HepG2 (cell line): ENCODE results near the gene CDK7. TPM values are rescaled to one million over a fixed set of nuclear protein-coding genes. Genes with fewer than 3 reads are reported as not detected.

Experiments
- ATAC-seq: fragments of 200-7000 bp; cut with Tn5 transposase; 3 replicates; pipeline ENCODE4 v1.9.1; 2020; ENCODE audit warnings: mild to moderate bottlenecking, moderate library complexity
- BruUV-seq: library from RNA; stranded (reverse); fragments of 400-500 nt; replicated peaks from 2 replicates; lab custom pipeline; 2021; lab: Mats Ljungman, UMichigan
- CTCF ChIA-PET: fragments of 300-600 bp; formaldehyde crosslinking; extraction: SDS; loops from one replicate; lab custom pipeline; 2021; ENCODE audit warnings: low total read pairs, inconsistent platforms, low intra/inter-chr PET ratio; lab: Yijun Ruan, JAX
- POLR2A ChIA-PET: fragments of 350-600 bp; sonication (Branson Sonifier 250); formaldehyde crosslinking; loops from one replicate; lab custom pipeline; 2020; ENCODE audit warnings: antibody characterized with exemption, inconsistent platforms; lab: Yijun Ruan, JAX
- DNase-seq: peaks from one replicate; pipeline ENCODE4 v3.0.0-alpha.2; 2015; ENCODE audit warnings: low spot score
- FAIRE-seq: peaks from 3 replicates; lab custom pipeline; 2011; peaks lifted over from hg19 to GRCh38; lab: Jason Lieb, UNC
- H2AFZ ChIP-seq: one replicate; pipeline ENCODE4 v1.6.1; 2011; ENCODE audit warnings: low read length, inconsistent platforms
- H3K27ac ChIP-seq: fragments of 300-600 bp; 3 replicates; pipeline ENCODE4 v1.8.0; 2011; ENCODE audit warnings: mixed run types, mild to moderate bottlenecking, mixed read lengths, low read length, inconsistent platforms; ENCODE audit not compliant: insufficient read depth; ENCODE audit errors: extremely low read length
- H3K27me3 ChIP-seq, 2 experiments: fragments of 200-600 bp in 1 of 2; 2 replicates in 1 of 2; 3 replicates in 1 of 2; pipeline versions ENCODE4 v1.6.0 to v1.8.0; 2011; ENCODE audit warnings: low read length in 2 of 2, mild to moderate bottlenecking in 2 of 2, moderate library complexity in 2 of 2, inconsistent platforms in 1 of 2; ENCODE audit not compliant: insufficient read depth in 2 of 2, control insufficient read depth in 1 of 2
- H3K36me3 ChIP-seq, 2 experiments: fragments of 200-600 bp in 1 of 2; replicated peaks in 1 of 2; 2 replicates in 1 of 2; 3 replicates in 1 of 2; pipeline versions ENCODE4 v1.5.1 to v1.8.0; 2011; ENCODE audit warnings: low read length in 2 of 2, inconsistent platforms in 1 of 2; ENCODE audit not compliant: insufficient read depth in 2 of 2, control insufficient read depth in 1 of 2
- H3K4me1 ChIP-seq: 2 replicates; pipeline ENCODE4 v1.5.1; 2012; ENCODE audit warnings: low read length, inconsistent platforms; ENCODE audit not compliant: insufficient read depth
- H3K4me2 ChIP-seq: 2 replicates; pipeline ENCODE4 v1.6.0; 2011; ENCODE audit warnings: low read depth, low read length, inconsistent platforms
- H3K4me3 ChIP-seq, 3 experiments: fragments of 200-600 bp in 1 of 3; sonication (generic), shearing (Covaris generic) in 1 of 3; replicated peaks in 1 of 3; 2 replicates each; pipeline ENCODE4 v1.5.1; 2011 to 2016; ENCODE audit warnings: low read length in 3 of 3, inconsistent platforms in 2 of 3, low read depth in 2 of 3, mild to moderate bottlenecking in 2 of 3, control low read depth in 1 of 3, mixed read lengths in 1 of 3; ENCODE audit not compliant: insufficient read depth in 1 of 3
- H3K79me2 ChIP-seq: one replicate; pipeline ENCODE4 v1.6.1; 2011; ENCODE audit warnings: low read length, inconsistent platforms; ENCODE audit not compliant: insufficient read depth
- H3K9ac ChIP-seq: 2 replicates; pipeline ENCODE4 v1.6.0; 2011; ENCODE audit warnings: mild to moderate bottlenecking, low read depth, low read length, inconsistent platforms; ENCODE audit not compliant: insufficient read depth
- H3K9me3 ChIP-seq: 2 replicates; pipeline ENCODE4 v1.5.1; 2012; ENCODE audit warnings: mild to moderate bottlenecking, low read length
- H4K20me1 ChIP-seq: 2 replicates; pipeline ENCODE4 v1.6.0; 2011; ENCODE audit warnings: inconsistent platforms, mild to moderate bottlenecking, low read length, moderate library complexity; ENCODE audit not compliant: insufficient read depth
- DPF2 ChIP-seq: sonication (generic); formaldehyde crosslinking; IDR thresholded peaks from 2 replicates; pipeline ENCODE4 v1.4.0; 2020; ENCODE audit warnings: mild to moderate bottlenecking, low read depth, missing genetic modification reagents, borderline replicate concordance
- EED ChIP-seq: sonication (generic); formaldehyde crosslinking; IDR thresholded peaks from 2 replicates; pipeline ENCODE4 v1.5.0; 2020; ENCODE audit warnings: mild to moderate bottlenecking, missing genetic modification reagents
- MEIS1 ChIP-seq: sonication (generic); formaldehyde crosslinking; IDR thresholded peaks from 2 replicates; pipeline ENCODE4 v1.9.0; 2021; ENCODE audit warnings: mild to moderate bottlenecking, missing genetic modification reagents, moderate library complexity, borderline replicate concordance
- MTERF4 ChIP-seq: sonication (generic); formaldehyde crosslinking; IDR thresholded peaks from 2 replicates; pipeline ENCODE4 v1.8.0; 2023; ENCODE audit warnings: mild to moderate bottlenecking, missing genetic modification reagents
- MYC ChIP-seq: sonication (generic); formaldehyde crosslinking; IDR thresholded peaks from 2 replicates; pipeline ENCODE4 v1.9.0; 2021; ENCODE audit warnings: missing genetic modification reagents, borderline replicate concordance
- PBX3 ChIP-seq: sonication (generic); formaldehyde crosslinking; IDR thresholded peaks from 2 replicates; pipeline ENCODE4 v1.8.1; 2023; ENCODE audit warnings: missing genetic modification reagents, inconsistent platforms, borderline replicate concordance
- RFXANK ChIP-seq: IDR thresholded peaks from 2 replicates; pipeline ENCODE4 v1.6.1; 2016
- TAF15 ChIP-seq: fragments of 200-400 bp; formaldehyde crosslinking; IDR thresholded peaks from one replicate; pipeline ENCODE4 v1.6.1; 2018; ENCODE audit warnings: mild to moderate bottlenecking, low read depth, low read length; ENCODE audit not compliant: poor library complexity, severe bottlenecking
- ZBTB44 ChIP-seq: sonication (generic); formaldehyde crosslinking; IDR thresholded peaks from 2 replicates; pipeline ENCODE4 v1.4.0; 2020; ENCODE audit warnings: missing genetic modification reagents
- ZNF260 ChIP-seq: sonication (generic); formaldehyde crosslinking; IDR thresholded peaks from 2 replicates; pipeline ENCODE4 v1.4.0; 2020; ENCODE audit warnings: missing genetic modification reagents, low read depth, mild to moderate bottlenecking, borderline replicate concordance
- ZNF362 ChIP-seq: sonication (generic); formaldehyde crosslinking; IDR thresholded peaks from 2 replicates; pipeline ENCODE4 v1.4.0; 2020; ENCODE audit warnings: missing genetic modification reagents, mild to moderate bottlenecking, borderline replicate concordance
- ZNF564 ChIP-seq: sonication (generic); formaldehyde crosslinking; IDR thresholded peaks from 2 replicates; pipeline ENCODE4 v1.8.1; 2023; ENCODE audit warnings: mild to moderate bottlenecking, missing genetic modification reagents
- ZNF816 ChIP-seq: sonication (generic); formaldehyde crosslinking; IDR thresholded peaks from 2 replicates; pipeline ENCODE4 v1.8.0; 2022; ENCODE audit warnings: missing genetic modification reagents, mild to moderate bottlenecking, borderline replicate concordance
- ZSCAN9 ChIP-seq: IDR thresholded peaks from 2 replicates; pipeline ENCODE4 v1.6.1; 2016; ENCODE audit warnings: borderline replicate concordance
- WGBS: methylation state at CpG from one replicate; pipeline ENCODE4 v1.1.6; 2017; ENCODE audit warnings: low lambda C conversion rate; 5-methylcytosine and 5-hydroxymethylcytosine counted together
- in situ Hi-C: cut with HindIII; loops from 2 replicates; pipeline ENCODE4 v1.10.0; 2017; ENCODE audit warnings: low pct_unique_long_range_greater_than_20kb; ENCODE audit not compliant: extremely low pct_ligation_motif_present
- intact Hi-C: fragments of 100-400 bp; cut with micrococcal nuclease; formaldehyde crosslinking; loops from one replicate; pipeline ENCODE4 v1.10.0; 2022; ENCODE audit not compliant: unreplicated experiment
- polyA plus RNA-seq, 8 experiments: library from polyadenylated mRNA; depleted of rRNA in 3 of 8; stranded (reverse) in 7 of 8; unstranded in 1 of 8; fragments of >200 nt; fragmentation: Illumina TruSeq in 4 of 8; extraction: Trizol in 4 of 8; gene quantifications; 2 replicates each; pipeline versions ENCODE4 v1.2.1 to v1.2.3, GENCODE V29; 2011 to 2016; ENCODE audit warnings: low read depth in 4 of 8, missing spikeins in 1 of 8, mixed read lengths in 1 of 8; ENCODE audit not compliant: insufficient read depth in 1 of 8
- total RNA-seq, 5 experiments: library from RNA; depleted of rRNA; stranded (reverse); fragments of >200 nt; fragmentation: Illumina TruSeq; extraction: Trizol; gene quantifications; 2 replicates each; pipeline ENCODE4 v1.2.3, GENCODE V29; 2016; ENCODE audit warnings: low read depth in 1 of 5

CDK7 gene
- total and polyA plus RNA-seq, 2 of the 13 experiments (the other 11 are each of a cell fraction or from before 2014, with no cell fraction given): 41.2 to 54.9 TPM

- H3K27me3 ChIP-seq: no peaks in the 10 kb centered on the region
- no peak overlapping the region for H3K27ac ChIP-seq
- no peak overlapping the region for H3K9ac ChIP-seq
- no peak overlapping the region for H3K4me2 ChIP-seq
- no peak for TF ChIP-seq DPF2 (CRISPR knock-in tag)
- no peak for TF ChIP-seq RFXANK (CRISPR knock-in tag)
- TF ChIP-seq ZNF260: no peak
- no peak for TF ChIP-seq EED (CRISPR knock-in tag)
- no peak for TF ChIP-seq MYC
- TF ChIP-seq MEIS1: no peak
- TF ChIP-seq, all 625 proteins: peak for 0
- ATAC-seq: no peak
- ChIA-PET CTCF (no interaction called here), POLR2A (no interaction called here)
- H4K20me1 ChIP-seq: no peaks in the 10 kb centered on the region
- no peaks in the 10 kb centered on the region for H3K9me3 ChIP-seq
- DNase-seq: no peak
- in situ Hi-C loops (no loop called here), intact Hi-C loops (no loop called here)
- FAIRE-seq: no peak
- no peak overlapping the region for H3K4me3 ChIP-seq
- peaks cover 0 to 6% of the 10 kb centered on the region in 2 experiments; a peak in 2 of 5 replicates for H3K36me3 ChIP-seq
- no TSS peak for BruUV-seq
- H3K79me2 ChIP-seq: no peaks in the 10 kb centered on the region
- peaks cover 24% of the 10 kb centered on the region for H3K4me1 ChIP-seq
- no peak overlapping the region for H2AFZ ChIP-seq
- 76% methylated on average over 10 of the region's 10 CpGs for WGBS
Measured at GRCh38 chr5:69295088-69295754, 60.5 kb downstream of the CDK7 start.

- ChIA-PET POLR2A (no interaction called here), CTCF (no interaction called here)
- no peak overlapping the region for H2AFZ ChIP-seq
- no peak overlapping the region for H3K4me3 ChIP-seq
- DNase-seq: no peak
- no peak overlapping the region for H3K9ac ChIP-seq
- no peak for FAIRE-seq
- no peak overlapping the region for H3K4me2 ChIP-seq
- peaks cover 9% of the 10 kb centered on the region for H3K4me1 ChIP-seq
- H3K79me2 ChIP-seq: no peaks in the 10 kb centered on the region
- intact Hi-C loops (no loop called here), in situ Hi-C loops (no loop called here)
- H3K27me3 ChIP-seq: no peaks in the 10 kb centered on the region
- no peaks in the 10 kb centered on the region for H3K9me3 ChIP-seq
- H3K27ac ChIP-seq: no peak overlapping the region
- 90% methylated on average over 6 of the region's 6 CpGs for WGBS
- ATAC-seq: no peak
- no peaks in the 10 kb centered on the region for H4K20me1 ChIP-seq
- no peaks in the 10 kb centered on the region for H3K36me3 ChIP-seq
- BruUV-seq: no TSS peak
- TF ChIP-seq MTERF4 (CRISPR knock-in tag) (no peak), TAF15 (no peak), ZBTB44 (no peak), ZNF362 (no peak), ZNF816 (no peak), ZNF564 (CRISPR knock-in tag) (no peak), PBX3 (no peak), ZSCAN9 (CRISPR knock-in tag) (no peak)
Measured at GRCh38 chr5:69299625-69300024, 64.9 kb downstream of the CDK7 start.
